ENCODE data around the gene RPS6KA4.

DNA sequence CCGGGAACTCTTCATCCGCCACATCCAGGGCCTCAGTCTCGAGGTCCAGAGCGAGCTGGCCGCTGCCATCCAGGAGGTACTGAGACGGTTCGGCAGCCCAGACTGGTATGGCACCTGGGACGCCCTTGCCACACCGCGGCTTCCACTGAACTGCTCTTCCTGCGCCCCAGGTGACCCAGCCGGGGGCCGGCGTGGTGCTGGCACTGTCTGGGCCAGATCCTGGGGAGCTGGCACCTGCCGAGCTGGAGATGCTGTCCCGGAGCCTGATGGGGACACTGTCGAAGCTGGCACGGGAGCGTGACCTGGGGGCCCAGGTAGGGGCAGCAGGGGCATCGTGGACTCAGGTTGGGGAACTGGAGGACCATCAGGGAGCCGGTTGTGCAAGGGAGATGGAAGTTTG, 17.5 kb upstream of the RPS6KA4 start:
- TF ChIP-seq, protein P1, sequence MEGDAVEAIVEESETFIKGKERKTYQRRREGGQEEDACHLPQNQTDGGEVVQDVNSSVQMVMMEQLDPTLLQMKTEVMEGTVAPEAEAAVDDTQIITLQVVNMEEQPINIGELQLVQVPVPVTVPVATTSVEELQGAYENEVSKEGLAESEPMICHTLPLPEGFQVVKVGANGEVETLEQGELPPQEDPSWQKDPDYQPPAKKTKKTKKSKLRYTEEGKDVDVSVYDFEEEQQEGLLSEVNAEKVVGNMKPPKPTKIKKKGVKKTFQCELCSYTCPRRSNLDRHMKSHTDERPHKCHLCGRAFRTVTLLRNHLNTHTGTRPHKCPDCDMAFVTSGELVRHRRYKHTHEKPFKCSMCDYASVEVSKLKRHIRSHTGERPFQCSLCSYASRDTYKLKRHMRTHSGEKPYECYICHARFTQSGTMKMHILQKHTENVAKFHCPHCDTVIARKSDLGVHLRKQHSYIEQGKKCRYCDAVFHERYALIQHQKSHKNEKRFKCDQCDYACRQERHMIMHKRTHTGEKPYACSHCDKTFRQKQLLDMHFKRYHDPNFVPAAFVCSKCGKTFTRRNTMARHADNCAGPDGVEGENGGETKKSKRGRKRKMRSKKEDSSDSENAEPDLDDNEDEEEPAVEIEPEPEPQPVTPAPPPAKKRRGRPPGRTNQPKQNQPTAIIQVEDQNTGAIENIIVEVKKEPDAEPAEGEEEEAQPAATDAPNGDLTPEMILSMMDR (IDR thresholded peaks at IDR 0.05): no peak
- TF ChIP-seq POLR2A (IDR thresholded peaks at IDR 0.05): no peak

All from uterus (tissue), 2 donors.